DOHH2 (cell line): Measurements from ENCODE around the gene ITGAX.

Source experiments
- H3F3A ChIP-seq: fragments of 200-600 bp; sonication (generic), shearing (Covaris generic); 2 replicates; pipeline ENCODE4 v1.6.0; 2016; ENCODE audit warnings: antibody characterized with exemption, mild to moderate bottlenecking; ENCODE audit not compliant: control insufficient read depth, insufficient read depth
- H3K27ac ChIP-seq: fragments of 200-600 bp; sonication (generic); 2 replicates; pipeline ENCODE4 v1.5.1; 2014; ENCODE audit warnings: low read depth, mild to moderate bottlenecking, low read length, moderate library complexity
- H3K27me3 ChIP-seq: fragments of 200-600 bp; sonication (generic); 2 replicates; pipeline ENCODE4 v1.6.1; 2014; ENCODE audit warnings: mild to moderate bottlenecking, low read length, mixed read lengths; ENCODE audit not compliant: control insufficient read depth
- H3K36me3 ChIP-seq: fragments of 200-600 bp; sonication (generic); 2 replicates; pipeline ENCODE4 v1.6.1; 2014; ENCODE audit warnings: mild to moderate bottlenecking, low read length, moderate library complexity, mixed read lengths; ENCODE audit not compliant: control insufficient read depth
- H3K4me1 ChIP-seq: fragments of 200-600 bp; sonication (generic); 2 replicates; pipeline ENCODE4 v1.6.1; 2014; ENCODE audit warnings: mild to moderate bottlenecking, low read length, mixed read lengths; ENCODE audit not compliant: control insufficient read depth
- H3K4me2 ChIP-seq: fragments of 200-600 bp; sonication (generic); 2 replicates; pipeline ENCODE4 v1.6.0; 2014; ENCODE audit warnings: mild to moderate bottlenecking, low read length, moderate library complexity
- H3K4me3 ChIP-seq: fragments of 200-600 bp; sonication (generic); 2 replicates; pipeline ENCODE4 v1.5.1; 2014; ENCODE audit warnings: mild to moderate bottlenecking, low read length, mixed read lengths
- H3K79me2 ChIP-seq: fragments of 200-600 bp; sonication (generic); 2 replicates; pipeline ENCODE4 v1.6.1; 2014; ENCODE audit warnings: mild to moderate bottlenecking, low read length, mixed read lengths; ENCODE audit not compliant: control insufficient read depth
- H3K9me2 ChIP-seq: fragments of 200-600 bp; sonication (generic); replicated peaks from 2 replicates; pipeline ENCODE4 v1.6.1; 2014; ENCODE audit warnings: mild to moderate bottlenecking, low read length, mixed read lengths; ENCODE audit not compliant: control insufficient read depth
- H3K9me3 ChIP-seq: fragments of 200-600 bp; sonication (generic); 2 replicates; pipeline ENCODE4 v1.6.1; 2014; ENCODE audit warnings: antibody characterized with exemption, low read length, mixed read lengths; ENCODE audit not compliant: control insufficient read depth, insufficient read depth
- H4K20me1 ChIP-seq: fragments of 200-600 bp; sonication (generic); 2 replicates; pipeline ENCODE4 v1.6.0; 2014; ENCODE audit warnings: low read depth, mild to moderate bottlenecking, antibody characterized with exemption, low read length, moderate library complexity; ENCODE audit not compliant: control insufficient read depth, insufficient read depth
- EZH2phosphoT487 ChIP-seq: fragments of 200-600 bp; sonication (generic); IDR thresholded peaks from 2 replicates; pipeline ENCODE4 v1.6.1; 2017; ENCODE audit warnings: borderline replicate concordance, mild to moderate bottlenecking, antibody characterized with exemption, low read length, moderate library complexity, mixed read lengths
- TF ChIP-seq, protein P1 (sequence below): fragments of 200-600 bp; sonication (generic); IDR thresholded peaks from one replicate; pipeline ENCODE4 v1.5.1; 2014; ENCODE audit warnings: antibody characterized with exemption, mild to moderate bottlenecking, low read depth, low read length; ENCODE audit not compliant: poor library complexity, severe bottlenecking

Gene ITGAX

DNA sequence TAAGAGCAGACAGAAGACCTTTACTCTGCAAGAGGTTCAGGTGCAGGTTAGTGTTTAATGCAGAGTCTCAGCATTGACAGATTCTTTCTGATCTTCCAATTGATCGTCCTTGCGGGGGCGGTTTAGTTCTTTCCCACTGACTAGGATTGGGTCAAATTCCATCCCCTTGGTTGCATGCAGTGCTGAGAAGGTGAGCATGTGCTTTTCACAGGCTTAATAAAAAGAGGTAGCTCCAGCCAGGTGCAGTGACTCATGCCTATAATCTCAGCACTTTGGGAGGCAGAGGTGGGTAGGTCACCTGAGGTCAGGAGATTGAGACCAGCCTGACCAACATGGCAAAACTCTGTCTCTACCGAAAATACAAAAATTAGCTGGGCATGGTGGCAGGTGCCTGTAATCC, 30.7 kb downstream of the ITGAX start:
- H3K4me2 ChIP-seq = no peak overlapping the region
- H3F3A ChIP-seq = no peaks in the 10 kb centered on the region
- H3K27me3 ChIP-seq = peaks cover 16% of the 10 kb centered on the region
- no peak overlapping the region for H3K4me3 ChIP-seq
- H3K9me3 ChIP-seq = no peaks in the 10 kb centered on the region
- no peaks in the 10 kb centered on the region for H3K79me2 ChIP-seq
- TF ChIP-seq, protein P1, sequence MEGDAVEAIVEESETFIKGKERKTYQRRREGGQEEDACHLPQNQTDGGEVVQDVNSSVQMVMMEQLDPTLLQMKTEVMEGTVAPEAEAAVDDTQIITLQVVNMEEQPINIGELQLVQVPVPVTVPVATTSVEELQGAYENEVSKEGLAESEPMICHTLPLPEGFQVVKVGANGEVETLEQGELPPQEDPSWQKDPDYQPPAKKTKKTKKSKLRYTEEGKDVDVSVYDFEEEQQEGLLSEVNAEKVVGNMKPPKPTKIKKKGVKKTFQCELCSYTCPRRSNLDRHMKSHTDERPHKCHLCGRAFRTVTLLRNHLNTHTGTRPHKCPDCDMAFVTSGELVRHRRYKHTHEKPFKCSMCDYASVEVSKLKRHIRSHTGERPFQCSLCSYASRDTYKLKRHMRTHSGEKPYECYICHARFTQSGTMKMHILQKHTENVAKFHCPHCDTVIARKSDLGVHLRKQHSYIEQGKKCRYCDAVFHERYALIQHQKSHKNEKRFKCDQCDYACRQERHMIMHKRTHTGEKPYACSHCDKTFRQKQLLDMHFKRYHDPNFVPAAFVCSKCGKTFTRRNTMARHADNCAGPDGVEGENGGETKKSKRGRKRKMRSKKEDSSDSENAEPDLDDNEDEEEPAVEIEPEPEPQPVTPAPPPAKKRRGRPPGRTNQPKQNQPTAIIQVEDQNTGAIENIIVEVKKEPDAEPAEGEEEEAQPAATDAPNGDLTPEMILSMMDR = no peak
- TF ChIP-seq EZH2phosphoT487 = no peak
- no peaks in the 10 kb centered on the region for H3K4me1 ChIP-seq
- no peaks in the 10 kb centered on the region for H3K9me2 ChIP-seq
- no peaks in the 10 kb centered on the region for H4K20me1 ChIP-seq
- no peak overlapping the region for H3K27ac ChIP-seq
- no peaks in the 10 kb centered on the region for H3K36me3 ChIP-seq

DNA sequence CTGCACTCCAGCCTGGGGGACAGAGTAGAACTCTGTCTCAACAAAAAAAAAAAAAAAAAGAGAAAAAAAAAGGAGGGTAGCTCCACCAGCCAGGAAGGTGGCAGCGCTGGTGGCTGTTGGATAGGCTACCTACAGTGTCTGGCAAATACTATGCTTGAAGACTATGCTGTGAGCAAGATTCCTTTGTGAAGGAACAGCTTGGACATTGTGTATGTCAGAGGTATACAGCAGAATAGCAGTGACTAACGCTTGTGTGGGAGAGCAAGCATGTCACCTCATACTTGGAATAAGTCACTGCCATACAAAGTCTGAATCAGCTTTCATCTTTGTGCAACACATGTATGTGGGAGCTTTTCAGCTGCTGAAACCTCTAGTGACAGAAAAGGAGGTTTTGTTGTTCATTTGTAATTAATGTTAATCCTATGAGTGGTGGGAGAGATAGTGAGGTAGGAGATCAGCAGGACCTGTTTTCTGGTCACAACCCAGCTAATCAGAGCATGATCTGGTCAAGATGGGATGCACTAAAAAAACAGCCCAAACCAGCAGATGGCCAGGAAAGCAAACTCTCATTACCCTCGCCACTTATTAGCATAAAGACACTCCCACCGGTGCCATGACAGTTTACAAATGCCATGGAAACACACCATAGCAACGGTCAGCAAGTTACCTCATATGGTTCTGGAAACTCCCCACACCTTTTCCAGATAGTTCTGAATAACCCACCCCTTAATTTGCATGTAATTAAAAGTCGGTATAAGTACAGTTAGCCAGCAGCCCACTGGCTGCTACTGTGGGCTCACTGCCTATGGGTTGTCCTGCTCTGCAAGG, 31.4 kb downstream of the ITGAX start:
- Histone ChIP-seq H3K36me3 (no peaks in the 10 kb centered on the region), H3F3A (no peaks in the 10 kb centered on the region), H3K27ac (no peak overlapping the region), H3K9me3 (no peaks in the 10 kb centered on the region), H4K20me1 (no peaks in the 10 kb centered on the region), H3K4me2 (no peak overlapping the region), H3K79me2 (no peaks in the 10 kb centered on the region), H3K4me3 (no peak overlapping the region), H3K27me3 (peaks cover 16% of the 10 kb centered on the region), H3K9me2 (no peaks in the 10 kb centered on the region), H3K4me1 (no peaks in the 10 kb centered on the region)
- TF ChIP-seq EZH2phosphoT487 = no peak
- TF ChIP-seq, protein P1 = no peak

DNA sequence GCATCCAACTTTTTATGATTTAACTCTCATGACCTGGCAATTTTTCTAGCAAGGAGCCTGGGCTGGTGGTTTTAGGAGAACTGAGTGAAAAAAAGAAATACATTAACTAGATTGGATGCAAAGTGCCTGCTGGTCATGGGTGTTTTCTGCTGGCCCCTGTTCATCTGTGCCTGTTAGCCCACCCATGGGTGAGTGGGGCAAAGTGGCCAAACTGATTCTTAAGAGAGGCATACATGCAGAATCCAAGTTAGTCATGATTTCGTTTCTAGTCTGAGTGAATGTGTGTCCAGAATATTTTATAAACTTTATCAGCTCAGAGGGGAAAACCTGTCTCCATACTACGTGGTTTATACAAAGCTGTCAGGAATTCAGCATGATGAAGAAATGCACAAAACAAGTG, 33.6 kb downstream of the ITGAX start:
- Histone ChIP-seq H3K4me3 (no peak overlapping the region), H4K20me1 (no peaks in the 10 kb centered on the region), H3F3A (no peaks in the 10 kb centered on the region), H3K4me1 (no peaks in the 10 kb centered on the region), H3K4me2 (no peak overlapping the region), H3K9me3 (no peaks in the 10 kb centered on the region), H3K27ac (no peak overlapping the region), H3K36me3 (no peaks in the 10 kb centered on the region), H3K27me3 (peaks cover 14% of the 10 kb centered on the region), H3K9me2 (no peaks in the 10 kb centered on the region), H3K79me2 (no peaks in the 10 kb centered on the region)
- TF ChIP-seq, protein P1 = no peak
- no peak for TF ChIP-seq EZH2phosphoT487
